Bronchial smooth muscle cell (primary cell): Measurements from ENCODE around the gene PYGO1. TPM values are rescaled to one million over a fixed set of nuclear protein-coding genes. Genes with fewer than 3 reads are reported as not detected.

Source experiments
- total RNA-seq: library from RNA; depleted of rRNA; stranded (reverse); fragments of >200 nt; gene quantifications from 2 replicates; pipeline ENCODE4 v1.2.1, GENCODE V29; 2014

Gene PYGO1, protein sequence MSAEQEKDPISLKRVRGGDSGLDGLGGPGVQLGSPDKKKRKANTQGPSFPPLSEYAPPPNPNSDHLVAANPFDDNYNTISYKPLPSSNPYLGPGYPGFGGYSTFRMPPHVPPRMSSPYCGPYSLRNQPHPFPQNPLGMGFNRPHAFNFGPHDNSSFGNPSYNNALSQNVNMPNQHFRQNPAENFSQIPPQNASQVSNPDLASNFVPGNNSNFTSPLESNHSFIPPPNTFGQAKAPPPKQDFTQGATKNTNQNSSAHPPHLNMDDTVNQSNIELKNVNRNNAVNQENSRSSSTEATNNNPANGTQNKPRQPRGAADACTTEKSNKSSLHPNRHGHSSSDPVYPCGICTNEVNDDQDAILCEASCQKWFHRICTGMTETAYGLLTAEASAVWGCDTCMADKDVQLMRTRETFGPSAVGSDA
- 6.3 and 7.4 TPM in 2 replicates for total RNA-seq

DNA sequence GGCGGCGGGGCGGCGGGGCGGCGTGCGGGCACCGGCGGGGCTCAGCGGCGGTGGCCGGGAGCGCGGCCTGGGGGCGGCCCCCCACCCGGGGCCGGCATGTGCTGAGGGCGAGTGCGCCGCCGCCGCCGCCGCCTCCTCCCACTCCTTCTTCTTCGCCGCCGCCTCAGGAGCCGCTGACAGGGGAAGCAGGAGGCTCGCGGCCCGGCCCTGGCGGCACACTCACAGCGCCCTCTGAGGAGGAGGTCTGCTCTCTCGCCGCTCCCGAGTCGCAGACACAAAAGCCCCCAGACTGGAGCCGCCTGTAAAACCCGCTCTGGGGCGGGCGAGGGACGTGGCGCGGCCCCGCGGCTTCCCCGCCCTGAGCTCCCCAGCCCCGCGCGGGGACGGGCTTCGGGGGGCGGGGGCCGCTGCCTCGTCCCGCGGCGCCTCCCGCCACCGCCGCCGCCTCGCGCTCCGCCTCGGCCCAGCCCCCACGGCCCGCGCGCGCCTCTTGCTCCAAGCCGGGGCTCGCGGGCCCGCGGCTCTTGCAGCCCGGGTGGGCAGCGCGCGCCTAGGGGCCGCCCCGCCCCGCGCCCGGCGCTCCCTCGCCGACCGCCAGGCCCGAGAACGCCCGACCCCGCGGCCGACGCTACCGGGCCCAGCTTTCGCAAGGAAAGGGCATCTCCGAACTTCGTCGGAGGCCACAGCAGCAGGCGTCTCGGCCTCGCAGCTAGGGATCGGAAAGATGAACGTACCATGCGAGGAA lies at the start of gene PYGO1:
PYGO1 (minus strand) TSS at position 276 of the 745 bp plus-strand sequence. CDS start 462 bp downstream, outside the sequence.

Other genes starting within 250 kb of the PYGO1 start
- gene CCPG1, start 180.0 kb downstream of the PYGO1 start, total RNA-seq, result 42.7 and 56.0 TPM in 2 replicates
- gene PIERCE2, start 179.8 kb downstream of the PYGO1 start, total RNA-seq, result 0.60 and 0.95 TPM in 2 replicates
- 1.6 and 3.9 TPM in 2 replicates for gene DNAAF4, start 80.1 kb downstream of the PYGO1 start, total RNA-seq
- 0.47 and 1.2 TPM in 2 replicates for gene PRTG, start 154.8 kb upstream of the PYGO1 start, total RNA-seq